NB4 (cell line): ENCODE data around the gene CFAP58.

Experiments used
- DNase-seq: peaks from one replicate; pipeline ENCODE4 v3.0.0; 2010; ENCODE audit warnings: low read depth
- H3K4me3 ChIP-seq: one replicate; pipeline ENCODE4 v1.5.1; 2011; ENCODE audit warnings: mild to moderate bottlenecking, low read depth, low read length, moderate library complexity
- CTCF ChIP-seq: IDR thresholded peaks from one replicate; pipeline ENCODE4 v1.5.1; 2012; ENCODE audit warnings: low read depth, low read length
- MAX ChIP-seq: IDR thresholded peaks from 2 replicates; pipeline ENCODE4 v1.6.1; 2011; ENCODE audit warnings: low read depth, low read length
- MYC ChIP-seq: IDR thresholded peaks from 2 replicates; pipeline ENCODE4 v1.6.1; 2011; ENCODE audit warnings: low read depth, low read length
- POLR2A ChIP-seq: IDR thresholded peaks from 2 replicates; pipeline ENCODE4 v1.6.1; 2011; ENCODE audit warnings: mild to moderate bottlenecking; ENCODE audit not compliant: insufficient read length; ENCODE audit errors: extremely low read depth

The CFAP58 gene

GRCh38 chr10:104321725-104322415 is 31.8 kb upstream of the CFAP58 start:
- H3K4me3 ChIP-seq, result no peak overlapping the region
- DNase-seq, result peak; percentile 34
- no peak for TF ChIP-seq POLR2A
- no peak for TF ChIP-seq MYC
- TF ChIP-seq MAX, result no peak
- TF ChIP-seq CTCF, result no peak

DNA sequence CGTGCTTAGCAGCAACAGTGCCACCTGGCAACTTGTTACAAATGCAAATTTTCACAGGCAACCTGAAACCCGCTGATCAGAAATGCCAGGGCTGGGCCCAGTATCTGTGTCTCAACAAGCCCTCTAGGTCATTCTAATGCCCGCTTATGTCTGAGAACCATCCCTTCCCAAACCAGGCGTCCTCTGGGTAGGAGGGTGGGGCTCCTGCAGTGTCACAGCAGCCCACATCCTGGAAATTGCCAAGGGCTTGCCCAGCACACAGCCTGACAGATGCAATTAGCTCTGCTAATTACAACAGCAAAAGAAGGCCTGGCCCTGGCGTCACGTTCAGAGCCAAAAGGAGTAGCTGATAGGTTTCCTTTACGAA is 31.2 kb upstream of the CFAP58 start:
- TF ChIP-seq CTCF (no peak), MYC (no peak), POLR2A (no peak), MAX (no peak; the same call in 1 of the 2 replicates)

DNA sequence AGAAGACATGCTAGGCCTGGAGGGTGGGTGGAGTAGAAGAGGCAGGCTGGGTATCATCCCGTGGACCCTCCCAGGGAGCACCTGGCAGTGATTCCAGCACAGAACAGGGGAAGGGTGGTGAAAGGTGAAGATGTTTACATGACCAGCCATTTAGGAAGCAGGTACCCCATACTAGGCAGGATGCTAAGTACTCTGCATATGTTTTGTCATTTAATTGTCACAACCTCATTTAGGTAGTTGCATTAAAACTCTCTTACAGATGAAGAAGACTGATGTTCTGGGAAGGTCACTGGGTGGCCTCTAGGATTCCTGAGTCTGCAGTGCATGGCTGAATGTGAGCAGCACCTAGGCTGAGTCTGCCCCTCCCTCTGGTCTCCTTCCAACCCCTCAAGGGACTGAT is 30.5 kb upstream of the CFAP58 start:
- H3K4me3 ChIP-seq, result no peak overlapping the region

More for the DNA sequence above, 31.2 kb upstream of the CFAP58 start:
- peak; percentile 83 for DNase-seq
- no peak overlapping the region for H3K4me3 ChIP-seq

GRCh38 chr10:104323760-104324201 is 29.9 kb upstream of the CFAP58 start:
- H3K4me3 ChIP-seq, result peak overlapping the region; percentile 9
- peak; percentile 87 for DNase-seq
- TF ChIP-seq CTCF, result no peak
- no peak for TF ChIP-seq POLR2A
- TF ChIP-seq MYC, result no peak
- TF ChIP-seq MAX, result no peak

More for the DNA sequence above, 30.5 kb upstream of the CFAP58 start:
- TF ChIP-seq MAX (no peak), CTCF (no peak), POLR2A (no peak), MYC (no peak)
- peak; percentile 1 for DNase-seq

- H3K4me3 ChIP-seq, result peak overlapping the region; percentile 9
- DNase-seq, result peak; percentile 90
- TF ChIP-seq MAX (no peak), CTCF (peak; percentile 1)
Measured at GRCh38 chr10:104324221-104324686, 29.4 kb upstream of the CFAP58 start.
